Measurements from ENCODE around the gene GRID1.

GRID1 gene

GRCh38 chr10:86024281-86025041 is 342.1 kb downstream of the GRID1 start:
- no peak for DNase-seq

- no peak for DNase-seq
These were observed 342.7 kb downstream of the GRID1 start for GRCh38 chr10:86023931-86024280.

- no peak for DNase-seq
These were observed 343.3 kb downstream of the GRID1 start for GRCh38 chr10:86023336-86023735.

- no peak for DNase-seq
These were observed 343.7 kb downstream of the GRID1 start for GRCh38 chr10:86022906-86023305.

GRCh38 chr10:86020134-86020533 is 346.5 kb downstream of the GRID1 start:
- no peak for DNase-seq

- no peak for DNase-seq
These were observed 347.5 kb downstream of the GRID1 start for GRCh38 chr10:86019141-86019540.

GRCh38 chr10:86018735-86019058 is 347.9 kb downstream of the GRID1 start:
- no peak for DNase-seq

- DNase-seq, result no peak
These were observed 348.5 kb downstream of the GRID1 start for GRCh38 chr10:86017841-86018734.

GRCh38 chr10:86013568-86013967 is 353.0 kb downstream of the GRID1 start:
- no peak for DNase-seq

GRCh38 chr10:86007171-86007570 is 359.4 kb downstream of the GRID1 start:
- no peak for DNase-seq

GRCh38 chr10:86004337-86004736 is 362.3 kb downstream of the GRID1 start:
- DNase-seq, result no peak

GRCh38 chr10:86003201-86003621 is 363.4 kb downstream of the GRID1 start:
- DNase-seq, result no peak

GRCh38 chr10:86001521-86001920 is 365.1 kb downstream of the GRID1 start:
- no peak for DNase-seq

GRCh38 chr10:85997544-85997943 is 369.1 kb downstream of the GRID1 start:
- DNase-seq, result no peak

- peak; percentile 13 to 29 for DNase-seq
These were observed 370.8 kb downstream of the GRID1 start for GRCh38 chr10:85995791-85996190.

GRCh38 chr10:85993840-85994507 is 372.6 kb downstream of the GRID1 start:
- DNase-seq, result no peak

- DNase-seq, result no peak
These were observed 373.5 kb downstream of the GRID1 start for GRCh38 chr10:85993140-85993539.

GRCh38 chr10:85992324-85992723 is 374.3 kb downstream of the GRID1 start:
- DNase-seq, result no peak

- no peak for DNase-seq
These were observed 379.8 kb downstream of the GRID1 start for GRCh38 chr10:85986777-85987176.

- DNase-seq, result no peak
These were observed 383.5 kb downstream of the GRID1 start for GRCh38 chr10:85983051-85983450.

- no peak for DNase-seq
These were observed 387.0 kb downstream of the GRID1 start for GRCh38 chr10:85979598-85979997.

GRCh38 chr10:85978566-85979358 is 387.8 kb downstream of the GRID1 start:
- no peak for DNase-seq

- no peak for DNase-seq
These were observed 389.0 kb downstream of the GRID1 start for GRCh38 chr10:85977642-85978041.

Measured in inflammatory macrophage (primary cell).